ENCODE measurements around the gene CTIF. TPM values are rescaled to one million over a fixed set of nuclear protein-coding genes. Genes with fewer than 3 reads are reported as not detected.
"Not testable (repeated sequence)": the region's sequence is repeated elsewhere in the genome, so short reads cannot be mapped to it uniquely, and the experiment has no call there.

CTIF gene
- total RNA-seq, 1 donor: 86.4 TPM

DNA sequence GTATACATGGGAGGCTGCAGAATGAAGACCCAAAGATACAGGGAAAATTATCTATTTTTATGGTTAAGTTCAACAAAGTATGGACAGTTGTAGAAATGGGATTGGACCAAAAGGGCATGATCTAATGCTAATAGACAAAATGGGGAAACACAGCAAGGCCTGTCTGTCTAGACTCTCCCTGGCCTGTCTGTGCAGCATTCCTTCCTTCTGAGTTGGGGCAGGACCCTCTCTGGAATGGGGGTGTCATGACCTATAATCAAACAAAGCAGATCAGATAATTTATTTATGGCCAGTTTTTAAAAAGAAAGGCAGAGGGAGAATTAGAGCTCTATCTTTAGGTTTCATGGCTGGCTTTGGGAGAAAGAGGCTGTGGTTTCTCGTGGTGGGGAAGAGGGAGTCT, 104.4 kb downstream of the CTIF start:
- H3K4me3 ChIP-seq (ENCODE audit: low read depth, low read length): no peak overlapping the region
- TF ChIP-seq, protein P1, sequence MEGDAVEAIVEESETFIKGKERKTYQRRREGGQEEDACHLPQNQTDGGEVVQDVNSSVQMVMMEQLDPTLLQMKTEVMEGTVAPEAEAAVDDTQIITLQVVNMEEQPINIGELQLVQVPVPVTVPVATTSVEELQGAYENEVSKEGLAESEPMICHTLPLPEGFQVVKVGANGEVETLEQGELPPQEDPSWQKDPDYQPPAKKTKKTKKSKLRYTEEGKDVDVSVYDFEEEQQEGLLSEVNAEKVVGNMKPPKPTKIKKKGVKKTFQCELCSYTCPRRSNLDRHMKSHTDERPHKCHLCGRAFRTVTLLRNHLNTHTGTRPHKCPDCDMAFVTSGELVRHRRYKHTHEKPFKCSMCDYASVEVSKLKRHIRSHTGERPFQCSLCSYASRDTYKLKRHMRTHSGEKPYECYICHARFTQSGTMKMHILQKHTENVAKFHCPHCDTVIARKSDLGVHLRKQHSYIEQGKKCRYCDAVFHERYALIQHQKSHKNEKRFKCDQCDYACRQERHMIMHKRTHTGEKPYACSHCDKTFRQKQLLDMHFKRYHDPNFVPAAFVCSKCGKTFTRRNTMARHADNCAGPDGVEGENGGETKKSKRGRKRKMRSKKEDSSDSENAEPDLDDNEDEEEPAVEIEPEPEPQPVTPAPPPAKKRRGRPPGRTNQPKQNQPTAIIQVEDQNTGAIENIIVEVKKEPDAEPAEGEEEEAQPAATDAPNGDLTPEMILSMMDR (IDR thresholded peaks at IDR 0.05; ENCODE audit: insufficient read depth, low read depth, low read length): no peak
- no peak for DNase-seq (ENCODE audit: low read depth)

DNA sequence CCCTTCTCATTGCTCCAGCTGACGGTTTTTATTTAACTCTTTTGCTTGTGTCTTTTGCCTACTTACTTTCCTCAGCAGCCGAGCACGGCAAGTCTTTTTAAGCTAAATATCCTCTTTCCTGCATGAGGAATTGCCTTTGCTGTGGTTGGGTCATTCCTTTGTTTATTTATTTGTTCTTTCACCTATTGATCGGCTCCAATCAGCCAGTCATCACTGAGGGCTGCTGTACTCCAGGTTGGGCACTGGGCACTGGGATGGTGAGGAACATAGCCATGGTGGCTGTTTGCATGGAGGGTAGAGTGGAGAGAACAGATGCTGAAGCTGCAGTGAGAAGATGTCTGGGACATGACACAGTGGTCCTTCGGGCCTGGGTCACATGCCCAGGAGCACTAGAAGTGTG, 105.2 kb downstream of the CTIF start:
- TF ChIP-seq, protein P1 (IDR thresholded peaks at IDR 0.05; ENCODE audit: insufficient read depth, low read depth, low read length): no peak

DNA sequence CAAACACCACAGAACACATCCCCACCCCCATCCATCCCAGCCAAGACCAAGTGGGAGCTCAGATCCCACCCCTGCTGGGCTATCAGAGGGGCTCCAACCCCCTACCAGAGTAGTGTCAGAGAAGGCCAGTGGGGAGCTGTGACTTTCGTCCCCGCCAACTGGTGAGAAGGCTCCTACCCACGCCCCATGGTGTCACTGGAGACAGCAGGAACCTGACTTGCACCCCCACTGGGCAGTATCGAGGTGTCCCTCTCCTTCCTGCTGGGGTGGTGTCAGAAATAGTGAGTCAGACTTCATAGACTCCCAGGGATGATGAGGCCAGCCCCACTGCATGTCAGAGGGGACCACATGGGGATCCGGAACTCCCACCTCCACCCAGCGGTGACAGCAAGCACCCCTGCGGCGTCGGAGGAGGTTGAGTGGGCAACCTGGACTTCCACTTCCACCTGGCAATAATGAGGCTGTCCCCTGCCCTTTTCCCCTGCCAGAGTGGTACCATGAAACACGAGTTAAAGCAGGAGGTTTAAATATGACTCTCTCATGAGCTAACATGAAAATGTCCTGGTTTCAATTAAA, 106.7 kb downstream of the CTIF start:
- TF ChIP-seq, protein P1 (IDR thresholded peaks at IDR 0.05; ENCODE audit: insufficient read depth, low read depth, low read length): no peak
- DNase-seq (ENCODE audit: low read depth): no peak
- H3K4me3 ChIP-seq (ENCODE audit: low read depth, low read length): no peak overlapping the region

More for the DNA sequence above, 105.2 kb downstream of the CTIF start:
- no peak overlapping the region for H3K4me3 ChIP-seq (ENCODE audit: low read depth, low read length)
- no peak for DNase-seq (ENCODE audit: low read depth)

DNA sequence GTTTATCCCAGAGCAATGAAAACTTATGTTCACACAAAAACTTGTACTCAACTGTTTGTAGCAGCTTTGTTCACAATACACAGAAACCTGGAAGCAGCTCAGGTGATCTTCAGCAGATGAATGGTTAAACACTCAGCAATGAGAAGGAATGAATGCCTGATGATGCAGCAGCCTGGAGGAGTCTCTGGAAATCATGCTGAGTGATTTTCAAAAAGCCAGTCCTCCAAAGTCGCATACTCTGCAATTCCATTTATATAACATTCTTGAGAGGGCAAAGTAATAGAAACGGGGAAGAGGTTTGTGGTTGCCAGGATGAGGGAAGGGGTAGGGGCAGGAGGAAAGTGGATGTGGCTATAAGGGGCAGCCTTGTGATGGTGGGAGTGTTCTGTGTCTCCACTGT, 108.1 kb downstream of the CTIF start:
- no peak for DNase-seq (ENCODE audit: low read depth)
- TF ChIP-seq, protein P1 (IDR thresholded peaks at IDR 0.05; ENCODE audit: insufficient read depth, low read depth, low read length): no peak
- H3K4me3 ChIP-seq (ENCODE audit: low read depth, low read length): no peak overlapping the region

DNA sequence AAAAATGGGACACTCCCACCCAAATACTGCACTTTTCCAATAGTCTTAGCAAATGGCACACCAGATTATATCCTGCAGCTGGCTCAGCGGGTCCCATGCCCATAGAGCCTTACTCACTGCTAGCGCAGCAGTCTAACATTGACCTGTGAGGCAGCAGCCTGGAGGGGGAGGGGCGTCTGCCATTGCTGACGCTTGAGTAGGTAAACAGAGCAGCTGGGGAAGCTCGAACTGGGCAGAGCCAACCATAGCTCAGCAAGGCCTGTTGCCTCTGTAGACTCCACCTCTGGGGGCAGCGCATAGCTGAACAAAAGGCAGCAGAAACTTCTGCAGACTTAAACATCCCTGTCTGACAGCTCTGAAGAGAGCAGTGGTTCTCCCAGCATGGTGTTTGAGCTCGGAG, 110.4 kb downstream of the CTIF start:
- H3K4me3 ChIP-seq (ENCODE audit: low read depth, low read length): no peak overlapping the region
- TF ChIP-seq, protein P1 (IDR thresholded peaks at IDR 0.05; ENCODE audit: insufficient read depth, low read depth, low read length): no peak
- DNase-seq (ENCODE audit: low read depth): no peak

DNA sequence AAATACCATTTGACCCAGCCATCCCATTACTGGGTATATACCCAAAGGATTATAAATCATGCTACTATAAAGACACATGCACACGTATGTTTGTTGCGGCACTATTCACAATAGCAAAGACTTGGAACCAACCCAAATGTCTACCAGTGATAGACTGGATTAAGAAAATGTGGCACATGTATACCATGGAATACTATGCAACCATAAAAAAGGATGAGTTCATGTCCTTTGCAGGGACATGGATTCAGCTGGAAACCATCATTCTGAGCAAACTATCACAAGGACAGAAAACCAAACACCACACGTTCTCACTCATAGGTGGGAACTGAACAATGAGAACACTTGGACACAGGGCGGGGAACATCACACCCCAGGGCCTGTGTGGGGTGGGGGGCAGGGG, 115.8 kb downstream of the CTIF start:
- H3K4me3 ChIP-seq (ENCODE audit: low read depth, low read length); DNase-seq (ENCODE audit: low read depth): not testable (repeated sequence)

DNA sequence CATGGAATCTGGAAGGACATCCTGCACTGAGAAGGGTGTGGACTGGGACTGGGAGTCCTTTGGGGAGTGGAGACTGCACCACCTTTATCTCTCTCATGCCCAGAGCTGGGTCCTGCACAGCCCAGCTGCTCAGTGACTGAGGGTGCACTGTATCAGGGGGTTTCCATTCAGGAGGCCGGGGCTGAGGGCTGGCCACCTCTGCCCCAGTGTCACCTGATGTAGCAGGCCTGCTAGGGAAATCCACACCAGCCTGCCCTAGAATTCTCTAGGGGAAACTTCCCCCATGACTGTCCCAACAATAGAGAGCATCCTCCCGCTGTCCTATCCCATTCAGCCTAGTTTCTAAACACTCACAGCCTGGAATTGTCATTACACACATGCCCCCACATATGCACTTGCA, 116.7 kb downstream of the CTIF start:
- TF ChIP-seq, protein P1 (IDR thresholded peaks at IDR 0.05; ENCODE audit: insufficient read depth, low read depth, low read length): no peak
- no peak overlapping the region for H3K4me3 ChIP-seq (ENCODE audit: low read depth, low read length)
- DNase-seq (ENCODE audit: low read depth): no peak

Data from fibroblast of villous mesenchyme (primary cell).